Thyroid gland (tissue), 4 donors: ENCODE results near the gene ENAH. TPM values are rescaled to one million over a fixed set of nuclear protein-coding genes. Genes with fewer than 3 reads are reported as not detected.

Experiments
- DNase-seq, 2 donors: peaks; one replicate each; pipeline ENCODE4 v3.0.0-alpha.2; 2019
- H3K27ac ChIP-seq, 3 donors: fragments of 200-600 bp; sonication (generic); 1 replicate in 2 of 3; 2 replicates in 1 of 3; pipeline ENCODE4 v1.5.1; 2016 to 2019; ENCODE audit warnings: mild to moderate bottlenecking in 1 of 3, moderate library complexity in 1 of 3
- H3K27me3 ChIP-seq: fragments of 200-600 bp; sonication (generic); one replicate; pipeline ENCODE4 v1.5.1; 2019
- H3K36me3 ChIP-seq, 2 donors: fragments of 200-600 bp; sonication (generic); one replicate each; pipeline ENCODE4 v1.5.1; 2016 to 2019
- H3K4me1 ChIP-seq, 2 donors: fragments of 200-600 bp; sonication (generic); one replicate each; pipeline ENCODE4 v1.5.1; 2017 to 2019
- H3K4me3 ChIP-seq, 3 donors: fragments of 200-600 bp; sonication (generic); replicated peaks in 1 of 3; 1 replicate in 2 of 3; 2 replicates in 1 of 3; pipeline ENCODE4 v1.5.1; 2016; ENCODE audit warnings: mild to moderate bottlenecking in 1 of 3
- H3K9me3 ChIP-seq: fragments of 200-600 bp; sonication (generic); one replicate; pipeline ENCODE4 v1.5.1; 2017
- POLR2A ChIP-seq, 2 donors: fragments of 450-650 bp; IDR thresholded peaks; one replicate each; pipeline ENCODE4 v1.6.1; 2017; ENCODE audit warnings: antibody characterized with exemption in 2 of 2, mild to moderate bottlenecking in 2 of 2, moderate library complexity in 1 of 2
- WGBS, 2 donors: methylation state at CpG; one replicate each; pipeline ENCODE4 v1.1.5; 2017; 5-methylcytosine and 5-hydroxymethylcytosine counted together
- intact Hi-C: fragments of 100-400 bp; cut with DNase I; formaldehyde crosslinking; loops from one replicate; pipeline ENCODE4 v1.15.1; 2023
- total RNA-seq, 4 donors: library from RNA; depleted of rRNA; stranded (reverse); fragments of >200 nt; gene quantifications; one replicate each; pipeline ENCODE4 v1.2.3, GENCODE V29; 2016
- TF ChIP-seq, protein P1 (sequence below), 6 experiments: fragments of 200-600 bp in 3 of 6; fragments of 450-650 bp in 3 of 6; sonication (generic) in 3 of 6; IDR thresholded peaks; one replicate each; pipeline ENCODE4 v1.5.1; 2016 to 2019; ENCODE audit warnings: antibody characterized with exemption in 6 of 6, mild to moderate bottlenecking in 2 of 6, inconsistent platforms in 1 of 6, moderate library complexity in 1 of 6

ENAH gene
- total RNA-seq, 4 donors from 2014 or later, result 24.5 to 31.4 (median 28.5) TPM

DNA sequence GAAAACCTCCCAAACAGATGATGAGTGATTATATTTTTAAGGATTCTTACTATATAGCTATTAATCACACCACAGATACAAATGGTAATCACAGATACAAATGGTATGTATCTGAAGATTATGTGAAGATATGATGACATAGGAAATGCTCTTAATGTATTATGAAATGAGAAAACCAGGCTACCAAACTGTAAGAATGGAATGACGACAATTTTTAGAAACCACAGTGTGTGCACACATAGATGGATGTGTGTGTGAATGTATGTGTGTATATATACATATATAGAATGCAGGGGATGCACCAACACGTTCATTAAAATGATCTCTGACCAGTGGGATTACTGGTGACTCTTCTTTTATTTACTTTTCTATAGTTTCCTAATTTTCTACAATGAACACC, 21.5 kb upstream of the ENAH start:
- 83 to 92% methylated on average over 2 of the region's 2 CpGs for WGBS, 2 donors
- Histone ChIP-seq H3K27ac (no peak overlapping the region), H3K4me1 (peaks cover 0 to 4% of the 10 kb centered on the region in 2 donors), H3K27me3 (no peaks in the 10 kb centered on the region), H3K4me3 (no peak overlapping the region), H3K36me3 (no peaks in the 10 kb centered on the region), H3K9me3 (no peaks in the 10 kb centered on the region)
- DNase-seq, result no peak
- TF ChIP-seq, protein P1, sequence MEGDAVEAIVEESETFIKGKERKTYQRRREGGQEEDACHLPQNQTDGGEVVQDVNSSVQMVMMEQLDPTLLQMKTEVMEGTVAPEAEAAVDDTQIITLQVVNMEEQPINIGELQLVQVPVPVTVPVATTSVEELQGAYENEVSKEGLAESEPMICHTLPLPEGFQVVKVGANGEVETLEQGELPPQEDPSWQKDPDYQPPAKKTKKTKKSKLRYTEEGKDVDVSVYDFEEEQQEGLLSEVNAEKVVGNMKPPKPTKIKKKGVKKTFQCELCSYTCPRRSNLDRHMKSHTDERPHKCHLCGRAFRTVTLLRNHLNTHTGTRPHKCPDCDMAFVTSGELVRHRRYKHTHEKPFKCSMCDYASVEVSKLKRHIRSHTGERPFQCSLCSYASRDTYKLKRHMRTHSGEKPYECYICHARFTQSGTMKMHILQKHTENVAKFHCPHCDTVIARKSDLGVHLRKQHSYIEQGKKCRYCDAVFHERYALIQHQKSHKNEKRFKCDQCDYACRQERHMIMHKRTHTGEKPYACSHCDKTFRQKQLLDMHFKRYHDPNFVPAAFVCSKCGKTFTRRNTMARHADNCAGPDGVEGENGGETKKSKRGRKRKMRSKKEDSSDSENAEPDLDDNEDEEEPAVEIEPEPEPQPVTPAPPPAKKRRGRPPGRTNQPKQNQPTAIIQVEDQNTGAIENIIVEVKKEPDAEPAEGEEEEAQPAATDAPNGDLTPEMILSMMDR (IDR thresholded peaks at IDR 0.05), result no peak
- no peak for TF ChIP-seq POLR2A (IDR thresholded peaks at IDR 0.05)
- intact Hi-C loops, result no loop called here

DNA sequence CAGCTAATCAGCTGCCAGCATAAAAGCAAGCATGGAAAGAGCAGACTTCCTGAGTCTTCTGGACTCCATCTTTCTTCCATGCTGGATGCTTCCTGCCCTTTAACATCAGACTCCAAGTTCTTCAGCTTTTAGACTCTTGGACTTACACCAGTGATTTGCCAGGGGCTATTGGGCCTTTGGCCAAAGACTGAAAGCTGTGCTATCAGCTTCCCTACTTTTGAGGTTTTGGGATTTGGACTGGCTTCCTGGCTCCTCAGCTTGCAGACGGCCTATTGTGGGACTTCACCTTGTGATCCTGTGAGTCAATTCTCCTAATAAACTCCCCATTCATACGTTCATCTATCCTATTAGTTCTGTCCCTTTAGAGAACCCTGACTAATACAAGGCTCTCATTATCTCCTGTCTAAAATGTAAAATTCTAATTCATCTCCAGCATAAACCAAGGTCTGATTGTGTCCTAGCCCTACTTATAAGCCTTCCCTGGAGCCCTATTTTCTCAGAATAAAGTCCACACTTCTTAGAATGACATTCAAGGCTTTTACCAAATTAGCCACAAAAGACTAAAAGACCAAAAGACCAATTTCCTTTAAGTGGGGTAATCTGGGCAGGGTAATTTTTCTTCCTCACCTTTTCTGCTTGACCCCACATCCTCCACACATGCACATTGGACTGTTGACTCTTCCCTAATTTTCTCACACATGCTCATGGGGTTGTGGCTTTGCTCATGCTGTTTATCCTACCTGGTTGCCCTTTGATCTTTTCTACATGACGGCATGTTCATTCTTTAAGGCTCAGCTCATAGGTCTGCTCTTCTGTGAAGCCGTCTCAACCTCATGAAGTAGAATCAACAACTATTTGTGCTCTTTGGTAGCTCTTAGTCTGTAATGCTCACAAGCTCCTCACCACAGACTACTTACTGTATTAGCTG, 18.1 kb upstream of the ENAH start:
- H3K4me3 ChIP-seq, result no peak overlapping the region
- H3K4me1 ChIP-seq, result no peaks in the 10 kb centered on the region
- H3K9me3 ChIP-seq, result no peaks in the 10 kb centered on the region
- TF ChIP-seq, protein P1 (IDR thresholded peaks at IDR 0.05), result no peak
- no peak for TF ChIP-seq POLR2A (IDR thresholded peaks at IDR 0.05)
- H3K36me3 ChIP-seq, result no peaks in the 10 kb centered on the region
- no peak overlapping the region for H3K27ac ChIP-seq
- no peak for DNase-seq
- WGBS, 2 donors, result 79 to 82% methylated on average over 4 of the region's 4 CpGs
- H3K27me3 ChIP-seq, result no peaks in the 10 kb centered on the region
- intact Hi-C loops, result no loop called here

GRCh38 chr1:225670356-225670755, 17.4 kb upstream of the ENAH start:
- Histone ChIP-seq H3K4me1 (no peaks in the 10 kb centered on the region), H3K9me3 (no peaks in the 10 kb centered on the region), H3K27ac (no peak overlapping the region), H3K4me3 (no peak overlapping the region), H3K36me3 (no peaks in the 10 kb centered on the region), H3K27me3 (no peaks in the 10 kb centered on the region)
- intact Hi-C loops, result no loop called here
- TF ChIP-seq POLR2A (IDR thresholded peaks at IDR 0.05), result no peak
- DNase-seq, result no peak
- 92 to 95% methylated on average over 7 of the region's 7 CpGs for WGBS, 2 donors

GRCh38 chr1:225668222-225668621, 15.3 kb upstream of the ENAH start:
- DNase-seq, result no peak
- Histone ChIP-seq H3K4me3 (no peak overlapping the region), H3K27me3 (no peaks in the 10 kb centered on the region), H3K9me3 (no peaks in the 10 kb centered on the region), H3K4me1 (no peaks in the 10 kb centered on the region), H3K27ac (no peak overlapping the region), H3K36me3 (no peaks in the 10 kb centered on the region)
- 84 to 89% methylated on average over 1 of the region's 1 CpG for WGBS, 2 donors
- TF ChIP-seq, protein P1 (IDR thresholded peaks at IDR 0.05), result no peak
- TF ChIP-seq POLR2A (IDR thresholded peaks at IDR 0.05), result no peak
- intact Hi-C loops, result no loop called here

- no peaks in the 10 kb centered on the region for H3K27me3 ChIP-seq
- WGBS, 2 donors, result 93 to 98% methylated on average over 4 of the region's 4 CpGs
- intact Hi-C loops, result no loop called here
Measured at GRCh38 chr1:225667362-225667761, 14.4 kb upstream of the ENAH start.

More at GRCh38 chr1:225667362-225667761, 14.4 kb upstream of the ENAH start:
- Histone ChIP-seq H3K27ac (no peak overlapping the region), H3K4me3 (no peak overlapping the region), H3K4me1 (no peaks in the 10 kb centered on the region), H3K36me3 (no peaks in the 10 kb centered on the region), H3K9me3 (no peaks in the 10 kb centered on the region)
- no peak for TF ChIP-seq POLR2A (IDR thresholded peaks at IDR 0.05)
- TF ChIP-seq, protein P1 (IDR thresholded peaks at IDR 0.05), result no peak
- no peak for DNase-seq
